ENCODE data around the gene DDX19B.

The DDX19B gene

DNA sequence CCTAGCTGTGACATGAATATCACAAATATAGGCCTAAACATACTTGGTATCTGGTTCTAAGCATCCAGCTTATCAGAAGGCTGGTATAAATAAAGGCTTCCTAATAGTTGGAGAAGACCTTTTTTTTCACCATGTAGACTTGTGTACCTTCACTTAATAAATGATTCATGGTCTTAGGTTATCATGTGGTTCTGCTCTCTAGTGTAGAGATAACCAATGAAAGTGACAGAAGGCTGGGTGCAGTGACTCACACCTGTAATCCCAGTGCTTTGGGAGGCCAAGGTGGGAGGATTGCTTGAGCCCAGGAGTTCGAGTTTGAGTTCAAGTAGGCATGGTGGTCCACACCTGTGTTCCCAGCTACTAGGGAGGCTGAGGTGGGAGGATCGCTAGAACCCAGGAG, 50.8 kb downstream of the DDX19B start:
- no peak for DNase-seq (ENCODE audit: low spot score)

DNA sequence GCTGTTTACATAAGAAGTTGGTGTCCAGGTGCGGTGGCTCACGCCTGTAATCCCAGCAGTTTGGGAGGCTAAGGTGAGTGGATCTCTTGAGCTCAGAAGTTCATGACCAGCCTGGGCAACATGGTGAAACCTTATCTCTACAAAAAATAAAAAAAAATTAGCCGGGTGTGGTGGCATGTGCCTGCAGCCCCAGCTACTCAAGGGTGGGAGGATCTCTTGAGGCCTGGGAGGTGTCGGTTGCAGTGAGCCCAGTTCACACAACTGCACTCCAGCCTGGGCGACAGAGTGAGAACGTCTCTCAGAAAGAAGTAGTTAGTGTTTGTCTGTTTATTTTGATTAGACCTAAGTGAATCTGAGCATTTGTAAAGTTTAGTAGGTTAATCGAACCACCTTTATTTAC, 60.6 kb downstream of the DDX19B start:
- DNase-seq (ENCODE audit: low spot score) = no peak

DNA sequence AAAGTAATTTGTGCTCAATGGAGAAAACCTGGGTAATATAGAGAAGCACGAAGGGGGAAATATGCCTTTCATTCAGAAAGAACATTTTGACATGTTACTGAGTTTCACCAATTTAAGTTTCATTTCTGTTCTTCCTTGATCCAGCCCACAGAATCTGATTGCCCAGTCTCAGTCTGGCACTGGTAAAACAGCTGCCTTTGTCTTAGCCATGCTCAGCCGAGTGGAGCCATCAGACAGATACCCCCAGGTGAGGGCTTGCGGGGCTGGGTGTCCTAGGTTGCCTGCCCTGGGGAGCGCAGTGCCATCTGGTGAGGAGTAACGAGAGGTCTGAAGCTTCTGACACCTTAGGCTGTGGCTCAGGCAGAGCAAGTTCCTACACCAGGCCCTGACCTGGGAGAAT, 65.4 kb downstream of the DDX19B start:
- DNase-seq (ENCODE audit: low spot score) = no peak

DNA sequence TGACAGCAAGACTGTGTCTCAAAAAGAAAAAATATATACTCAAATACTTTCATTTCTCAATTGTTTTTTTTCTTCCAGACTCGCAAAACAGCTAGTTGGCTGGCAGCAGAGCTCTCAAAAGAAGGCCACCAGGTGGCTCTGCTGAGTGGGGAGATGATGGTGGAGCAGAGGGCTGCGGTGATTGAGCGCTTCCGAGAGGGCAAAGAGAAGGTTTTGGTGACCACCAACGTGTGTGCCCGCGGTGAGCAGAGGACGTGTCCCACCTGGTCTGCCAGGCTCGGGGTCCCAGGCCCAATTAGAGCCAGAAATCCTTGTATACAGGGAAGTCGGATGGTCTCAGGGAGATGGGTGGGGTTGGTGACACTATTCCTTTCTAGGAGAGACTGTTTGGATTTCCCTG, 71.2 kb downstream of the DDX19B start:
- DNase-seq (ENCODE audit: low spot score) = peak; percentile 15

DNA sequence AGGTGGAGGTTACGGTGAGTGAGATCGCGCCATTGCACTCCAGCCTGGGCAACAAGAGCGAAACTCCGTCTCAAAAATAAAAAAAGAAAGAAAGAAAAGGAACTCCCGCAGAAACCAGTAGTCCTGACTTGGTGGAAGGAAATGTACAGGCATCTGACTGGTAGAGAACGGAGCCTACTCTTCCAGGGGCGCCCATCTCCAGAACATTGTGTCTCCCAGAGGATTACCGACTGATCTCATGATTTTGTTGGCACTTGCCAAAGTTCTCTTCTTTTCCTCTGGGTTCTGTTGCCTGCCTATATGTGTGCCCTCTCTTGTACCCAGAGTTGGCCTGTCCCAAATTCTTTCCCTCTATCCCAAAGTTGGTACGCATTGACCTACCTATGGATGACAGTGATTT, 71.9 kb downstream of the DDX19B start:
- no peak for DNase-seq (ENCODE audit: low spot score)

DNA sequence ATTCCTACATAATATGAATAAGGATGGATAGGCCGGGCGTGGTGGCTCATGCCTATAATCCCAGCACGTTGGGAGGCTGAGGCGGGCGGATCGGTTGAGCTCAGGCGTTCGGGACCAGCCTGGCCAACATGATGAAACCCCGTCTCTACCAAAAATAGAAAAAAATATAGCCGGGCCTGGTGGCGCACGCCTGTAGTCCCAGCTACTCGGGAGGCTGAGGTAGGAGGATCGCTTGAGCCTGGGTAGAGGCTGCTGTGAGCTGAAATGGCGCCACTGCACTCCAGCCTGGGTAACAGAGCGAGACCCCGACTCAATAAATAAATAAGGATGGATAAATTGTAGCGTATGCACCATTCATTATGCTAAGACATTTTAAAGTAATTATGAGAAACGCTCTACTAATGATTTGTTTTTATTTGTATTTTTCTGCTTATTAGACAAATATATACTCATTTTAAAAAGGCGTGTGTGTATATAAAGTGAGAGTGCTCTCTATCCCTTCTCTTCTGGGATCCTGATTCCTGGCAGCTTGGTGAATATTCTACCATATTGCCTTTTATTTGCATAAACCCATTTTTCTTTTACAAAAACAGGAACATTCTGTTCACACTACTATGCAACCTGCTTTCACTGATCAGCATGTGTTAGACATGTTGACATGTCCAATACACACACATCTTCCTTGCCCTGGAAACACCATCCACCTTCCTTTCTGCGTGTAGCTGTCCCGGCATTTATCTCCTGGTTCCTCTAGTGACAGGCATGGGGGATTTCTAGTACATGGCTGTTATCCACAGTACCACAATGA, 74.1 kb downstream of the DDX19B start:
- DNase-seq (ENCODE audit: low spot score) = no peak

DNA sequence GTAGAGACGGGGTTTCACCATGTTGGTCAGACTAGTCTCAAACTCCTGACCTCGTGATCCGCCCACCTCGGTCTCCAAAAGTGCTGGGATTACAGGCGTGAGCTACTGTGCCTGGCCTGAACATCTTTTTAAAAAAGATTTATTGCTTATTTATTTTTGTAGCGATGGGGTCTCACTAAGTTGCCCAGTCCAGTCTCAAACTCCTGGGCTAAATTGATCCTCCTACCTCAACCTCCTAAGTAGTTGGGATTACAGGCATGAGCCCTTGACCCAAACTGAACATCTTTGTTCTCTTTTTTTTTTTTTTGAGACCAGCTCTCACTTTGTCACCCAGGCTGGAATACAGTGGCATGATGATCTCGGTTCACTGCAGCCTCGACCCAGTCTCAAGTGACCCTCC, 75.2 kb downstream of the DDX19B start:
- no peak for DNase-seq (ENCODE audit: low spot score)

DNA sequence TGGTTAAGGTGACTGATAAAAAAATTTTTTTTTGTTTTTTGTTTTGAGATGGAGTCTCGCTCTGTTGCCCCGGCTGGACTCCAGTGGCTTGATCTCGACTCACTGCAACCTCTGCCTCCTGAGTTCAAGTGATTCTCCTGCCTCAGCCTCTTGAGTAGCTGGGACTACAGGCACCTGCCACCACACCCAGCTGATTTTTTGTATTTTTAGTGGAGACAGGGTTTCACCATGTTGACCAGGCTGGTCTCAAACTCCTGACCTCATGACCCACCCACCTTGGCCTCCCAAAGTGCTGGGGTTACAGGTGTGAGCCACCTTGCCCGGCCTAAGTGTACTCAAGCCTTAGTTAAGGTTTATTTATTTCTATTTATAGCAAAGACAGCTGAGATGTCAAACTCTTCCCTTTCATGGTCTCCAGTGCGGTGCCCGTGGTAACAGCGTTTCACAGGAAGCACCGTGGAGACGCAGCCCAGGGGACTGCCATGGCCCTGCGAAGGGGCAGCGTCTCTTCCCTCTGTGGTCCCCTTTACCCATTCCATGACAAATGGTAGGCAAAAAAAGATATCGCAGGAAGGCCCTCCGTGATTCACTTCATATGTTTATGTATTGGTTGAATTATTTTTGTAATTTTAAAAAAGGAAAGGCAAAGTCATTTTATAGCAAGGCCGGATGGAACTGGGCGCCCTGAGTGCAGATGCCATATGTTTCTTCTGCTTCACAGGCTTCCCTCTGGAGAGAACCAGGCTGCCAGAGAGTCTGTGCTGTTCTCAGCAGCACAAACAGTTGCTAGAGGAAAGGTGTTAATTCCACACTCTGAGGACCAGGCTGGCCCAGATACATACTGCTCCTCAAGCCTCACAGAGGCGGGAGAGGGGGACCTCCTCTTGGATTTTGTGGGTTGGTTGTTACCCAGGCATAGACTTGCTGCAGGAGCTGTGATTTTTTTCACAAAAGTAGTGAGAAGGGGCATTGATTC, 76.9 kb downstream of the DDX19B start:
- no peak for DNase-seq (ENCODE audit: low spot score)

DNA sequence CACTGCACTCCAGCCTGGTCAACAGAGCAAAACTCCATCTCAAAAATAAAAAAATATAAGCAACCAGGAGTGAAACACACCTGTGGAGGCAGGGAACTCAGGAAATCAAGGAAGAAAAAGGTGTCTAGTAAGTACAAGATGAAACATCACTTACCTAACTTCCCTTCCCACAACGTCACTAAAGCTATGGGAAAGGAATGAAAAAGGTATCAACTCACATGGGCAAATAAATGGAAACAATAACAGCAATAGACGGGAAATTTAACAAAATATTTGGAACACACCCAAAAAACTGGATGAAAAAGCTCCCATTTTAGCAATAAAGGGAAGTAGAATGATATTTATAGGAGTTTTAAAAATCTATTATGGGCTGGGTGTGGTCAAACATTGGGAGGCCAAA, 78.8 kb downstream of the DDX19B start:
- no peak for DNase-seq (ENCODE audit: low spot score)

DNA sequence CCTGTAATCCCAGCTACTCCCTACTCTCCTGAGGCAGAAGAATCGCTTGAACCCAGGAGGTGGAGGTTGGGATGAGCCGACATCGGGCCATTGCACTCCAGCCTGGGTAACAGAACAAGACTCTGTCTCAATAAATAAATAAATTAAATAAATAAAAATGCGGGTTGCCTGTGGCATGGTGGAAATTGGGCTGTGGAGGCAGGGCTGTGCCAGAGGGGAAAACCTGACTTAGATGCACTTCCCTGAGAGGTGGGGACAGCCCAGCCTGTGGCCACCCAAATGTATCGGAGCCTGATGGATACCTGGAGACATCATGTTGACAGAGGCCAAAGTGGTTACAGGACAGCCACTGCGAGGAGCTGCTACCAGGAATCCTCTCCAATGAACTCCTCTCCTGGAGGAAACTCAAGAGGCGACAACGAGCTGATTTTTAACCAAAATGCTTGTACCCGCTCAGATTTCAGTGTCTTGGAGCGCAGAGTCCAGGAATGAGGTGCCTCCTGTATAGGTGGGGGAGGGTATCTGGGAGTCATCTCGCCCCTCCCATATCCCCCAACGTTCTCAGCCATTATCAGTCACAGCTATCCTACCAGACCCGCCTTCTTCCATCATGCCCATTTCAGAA, 80.0 kb downstream of the DDX19B start:
- no peak for DNase-seq (ENCODE audit: low spot score)

DNA sequence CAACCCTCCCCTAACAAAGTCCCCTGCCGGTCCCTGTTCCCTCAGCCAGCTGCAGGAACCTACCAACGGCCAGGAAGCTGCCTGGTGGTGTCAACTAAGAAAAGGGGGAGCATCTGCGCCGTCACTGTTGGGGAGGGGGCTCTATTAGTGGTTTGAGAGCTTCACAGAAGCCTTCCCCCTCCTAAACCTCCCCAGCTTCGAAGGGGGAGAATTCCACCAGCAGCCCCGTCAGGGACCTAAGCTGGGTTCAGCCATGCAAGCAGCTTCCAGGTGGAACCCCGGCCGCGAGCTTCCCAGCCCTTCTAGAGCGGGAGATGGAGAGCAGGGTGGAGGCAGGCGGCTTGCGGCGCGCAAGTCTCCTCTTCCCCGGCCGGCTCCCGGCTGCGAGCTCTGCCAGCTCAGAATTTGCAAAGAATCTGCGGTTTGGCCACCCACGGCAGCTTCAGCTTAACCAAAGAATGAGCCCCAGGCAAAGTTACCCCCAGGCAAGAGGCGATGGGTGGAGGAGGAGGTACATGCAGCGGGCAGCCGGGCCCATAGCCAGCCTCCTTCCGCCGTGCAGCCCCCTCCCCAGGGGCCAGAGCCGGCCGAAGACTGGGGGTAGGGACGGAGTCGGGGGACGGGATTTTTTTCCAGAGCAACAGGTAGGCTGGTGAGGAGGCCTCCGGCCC, 81.4 kb downstream of the DDX19B start:
- no peak for DNase-seq (ENCODE audit: low spot score)

DNA sequence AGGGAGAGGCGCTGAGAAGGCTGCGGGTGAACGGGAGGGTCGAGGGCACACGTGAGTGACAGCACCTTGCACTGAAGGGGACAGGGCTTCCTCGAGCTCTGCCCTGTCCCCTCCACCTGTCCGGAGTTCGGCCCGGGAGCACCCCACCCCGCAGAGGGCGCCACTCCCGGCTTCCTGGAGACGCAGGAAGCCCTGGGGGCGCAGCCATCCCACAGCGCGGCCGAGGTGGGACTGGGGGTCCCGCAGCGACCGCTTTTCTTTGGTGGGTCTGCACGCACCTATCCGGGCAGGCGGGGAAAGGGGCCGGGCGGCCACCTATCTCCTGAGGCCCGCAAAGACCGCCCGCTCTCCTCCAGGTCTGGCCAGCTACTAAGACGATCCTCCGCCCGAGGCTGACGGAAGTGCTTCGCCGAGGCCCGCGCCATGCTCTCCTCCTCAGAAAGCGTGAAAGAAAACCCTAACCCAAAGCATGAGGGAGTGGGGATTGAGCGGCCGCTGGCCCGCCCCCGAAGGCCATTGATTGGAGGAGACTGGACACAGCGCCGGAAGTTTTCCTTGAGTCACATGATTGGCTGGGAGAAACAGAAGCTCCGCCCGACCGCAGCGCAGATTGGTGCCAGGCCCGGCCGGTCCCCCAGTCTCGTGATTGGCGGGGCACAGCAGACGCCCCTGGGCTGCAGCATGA, 82.1 kb downstream of the DDX19B start:
- DNase-seq (ENCODE audit: low spot score) = peak; percentile 98

DNA sequence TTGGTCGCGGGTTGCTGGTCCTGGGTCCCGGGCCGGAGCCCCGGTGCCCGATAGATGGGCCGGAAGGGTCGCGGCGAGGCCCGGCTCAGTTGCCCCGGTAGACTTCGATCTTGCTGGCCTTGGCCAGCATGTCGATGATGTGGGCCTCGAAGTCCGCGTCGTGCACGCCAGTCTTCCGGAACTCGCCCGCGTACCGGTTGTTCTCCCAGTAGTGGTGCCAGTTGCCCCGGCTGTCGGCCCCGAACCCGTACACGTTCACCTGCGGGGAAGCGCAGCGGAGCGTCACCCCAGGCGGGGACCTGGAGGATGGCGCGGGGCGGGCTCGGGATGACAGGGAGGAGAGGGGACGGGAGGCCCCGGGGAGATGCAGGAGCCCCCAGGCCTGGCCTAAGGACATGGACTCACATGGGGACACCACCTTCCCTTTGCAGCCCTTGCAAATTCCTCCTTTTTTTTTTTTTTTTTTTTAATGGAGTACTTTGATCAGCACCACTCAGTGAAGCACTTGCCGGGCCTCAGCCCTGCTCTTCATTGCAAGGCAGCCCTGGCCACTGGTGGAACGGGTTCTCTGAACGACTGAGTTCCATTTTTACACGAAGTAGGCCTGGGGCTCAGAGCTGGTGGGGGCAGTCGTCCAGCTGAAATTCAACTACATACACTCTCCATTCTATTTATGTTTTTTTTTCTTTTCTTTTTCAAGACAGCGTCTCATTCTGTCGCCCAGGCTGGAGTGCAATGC, 82.8 kb downstream of the DDX19B start:
- no peak for DNase-seq (ENCODE audit: low spot score)

DNA sequence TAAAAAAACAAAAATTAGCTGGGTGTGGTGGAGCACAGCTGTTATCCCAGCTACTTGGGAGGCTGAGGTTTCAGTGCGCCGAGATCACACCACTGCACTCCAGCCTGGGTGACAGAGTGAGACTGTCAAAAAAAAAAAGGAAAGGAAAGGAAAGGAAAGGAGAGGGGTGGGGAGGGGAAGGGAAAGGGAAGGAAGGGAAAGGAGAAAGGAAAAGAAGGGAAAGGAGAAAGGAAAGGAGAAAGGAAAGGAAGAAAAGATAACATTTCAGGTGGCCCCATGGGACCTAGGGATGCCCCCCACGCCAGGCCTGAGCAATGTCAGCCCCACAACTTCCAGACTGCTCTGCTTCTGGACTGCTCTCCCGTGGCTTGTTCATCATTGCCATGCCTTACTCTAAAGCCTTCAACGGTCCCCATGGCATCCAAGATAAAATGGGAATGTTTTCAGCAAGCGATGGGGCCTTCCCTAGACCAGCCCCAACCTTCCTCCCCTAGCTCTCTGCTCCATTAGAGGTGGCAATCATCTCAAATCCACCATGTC, 84.5 kb downstream of the DDX19B start:
- no peak for DNase-seq (ENCODE audit: low spot score)
